Body of pancreas (tissue), 4 donors: ENCODE results near the gene HTR3E.

Experiments used
- CTCF ChIP-seq, 7 experiments: fragments of 450-650 bp in 4 of 7; fragments of 200-600 bp in 3 of 7; sonication (generic) in 3 of 7; IDR thresholded peaks; one replicate each; pipeline ENCODE4 v1.5.1; 2016 to 2019; ENCODE audit warnings: antibody characterized with exemption in 7 of 7
- POLR2A ChIP-seq, 3 donors: fragments of 450-650 bp; IDR thresholded peaks; one replicate each; pipeline ENCODE4 v1.6.1; 2016; ENCODE audit warnings: antibody characterized with exemption in 3 of 3, mild to moderate bottlenecking in 2 of 3

GRCh38 chr3:184096811-184097383 lies at the start of gene HTR3E:
- TF ChIP-seq CTCF (IDR thresholded peaks at IDR 0.05) (no peak), POLR2A (IDR thresholded peaks at IDR 0.05) (no peak)
